ENCODE measurements around the gene WNT1.
A peak's percentile ranks its signal among the peaks of the same experiment; 100 is the strongest.

Gene WNT1

GRCh38 chr12:49010092-49010668 is 32.1 kb downstream of the WNT1 start:
- no peak for DNase-seq

DNA sequence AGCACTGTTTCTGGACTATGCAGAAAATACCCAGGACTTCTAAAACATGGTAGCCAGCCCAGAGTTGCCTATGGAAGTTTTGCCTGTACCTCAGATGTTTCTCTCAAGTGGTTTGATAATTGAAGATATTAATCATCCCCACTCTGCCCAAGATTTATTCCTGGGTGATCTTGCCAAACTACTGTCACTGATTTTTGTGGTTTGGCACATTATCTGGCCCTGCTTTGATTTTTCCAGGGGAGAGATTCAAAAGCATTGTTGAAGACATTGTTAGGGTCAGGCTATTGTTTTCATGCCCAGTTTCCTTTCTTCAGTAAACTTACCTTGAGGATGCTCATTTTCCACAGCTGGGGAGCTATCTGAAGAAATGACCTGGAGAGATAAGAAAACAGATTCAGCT is 34.6 kb downstream of the WNT1 start:
- DNase-seq: no peak

DNA sequence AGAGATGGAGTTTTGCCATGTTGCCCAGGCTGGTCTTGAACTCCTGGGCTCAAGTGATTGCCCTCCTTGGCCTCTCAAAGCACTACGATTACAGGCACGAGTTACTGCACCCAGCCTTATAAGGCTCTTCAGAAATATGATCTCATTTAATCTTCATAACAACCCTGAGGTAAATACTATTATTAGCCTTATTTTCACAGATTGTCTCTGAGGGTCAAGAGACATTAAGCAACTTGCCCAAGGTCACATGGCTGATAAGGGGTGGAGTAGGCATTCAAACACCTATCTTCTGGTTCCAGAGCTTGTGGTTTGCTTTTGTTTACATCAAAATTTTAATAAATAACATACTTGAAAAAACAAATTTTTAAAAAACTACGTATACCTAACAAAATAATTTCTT is 35.3 kb downstream of the WNT1 start:
- no peak for DNase-seq

DNA sequence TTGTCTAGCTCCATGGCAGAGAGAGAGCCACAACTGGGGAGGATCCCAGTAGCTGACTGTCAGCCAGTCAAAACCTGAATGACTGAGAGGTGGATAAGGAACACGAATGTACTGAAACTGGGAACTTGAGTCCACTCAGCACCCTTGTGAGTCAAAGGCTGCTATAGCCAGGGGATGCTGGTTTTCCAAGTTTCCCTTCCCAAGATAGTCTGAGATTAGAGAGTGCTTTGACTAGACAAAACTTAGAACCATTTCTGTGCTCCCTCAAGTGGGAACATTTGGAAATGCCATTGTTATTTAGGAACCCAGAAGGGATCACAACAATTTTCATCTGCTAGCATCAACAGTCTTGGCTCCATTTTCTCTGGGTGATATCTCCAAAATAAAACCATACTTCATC is 36.4 kb downstream of the WNT1 start:
- DNase-seq: no peak

- DNase-seq: no peak
Measured at GRCh38 chr12:49015196-49015595, 37.1 kb downstream of the WNT1 start.

- no peak for DNase-seq
Measured at GRCh38 chr12:49017891-49018260, 39.8 kb downstream of the WNT1 start.

GRCh38 chr12:49018261-49019119 is 40.4 kb downstream of the WNT1 start, which contains the start of gene PRKAG1:
PRKAG1 (minus strand) TSS chr12:49018776; CDS start chr12:49018740, 36 bp downstream.
- peak; percentile 92 to 94 for DNase-seq

DNA sequence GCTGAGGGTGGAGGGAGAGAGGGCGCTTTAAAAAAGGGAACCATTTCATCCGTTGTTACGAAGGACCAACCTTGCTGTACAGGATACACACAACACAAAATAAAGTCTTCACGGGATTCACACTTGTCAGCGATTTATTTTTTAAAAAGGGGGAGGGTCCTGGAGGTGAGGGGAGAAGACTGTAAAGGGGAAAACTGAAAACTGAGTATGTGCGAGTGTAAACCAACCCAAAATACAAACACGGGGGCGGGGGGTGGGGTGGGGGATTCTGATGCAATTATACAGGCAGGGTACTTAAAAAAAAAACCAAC is 41.0 kb downstream of the WNT1 start:
- DNase-seq: no peak

DNA sequence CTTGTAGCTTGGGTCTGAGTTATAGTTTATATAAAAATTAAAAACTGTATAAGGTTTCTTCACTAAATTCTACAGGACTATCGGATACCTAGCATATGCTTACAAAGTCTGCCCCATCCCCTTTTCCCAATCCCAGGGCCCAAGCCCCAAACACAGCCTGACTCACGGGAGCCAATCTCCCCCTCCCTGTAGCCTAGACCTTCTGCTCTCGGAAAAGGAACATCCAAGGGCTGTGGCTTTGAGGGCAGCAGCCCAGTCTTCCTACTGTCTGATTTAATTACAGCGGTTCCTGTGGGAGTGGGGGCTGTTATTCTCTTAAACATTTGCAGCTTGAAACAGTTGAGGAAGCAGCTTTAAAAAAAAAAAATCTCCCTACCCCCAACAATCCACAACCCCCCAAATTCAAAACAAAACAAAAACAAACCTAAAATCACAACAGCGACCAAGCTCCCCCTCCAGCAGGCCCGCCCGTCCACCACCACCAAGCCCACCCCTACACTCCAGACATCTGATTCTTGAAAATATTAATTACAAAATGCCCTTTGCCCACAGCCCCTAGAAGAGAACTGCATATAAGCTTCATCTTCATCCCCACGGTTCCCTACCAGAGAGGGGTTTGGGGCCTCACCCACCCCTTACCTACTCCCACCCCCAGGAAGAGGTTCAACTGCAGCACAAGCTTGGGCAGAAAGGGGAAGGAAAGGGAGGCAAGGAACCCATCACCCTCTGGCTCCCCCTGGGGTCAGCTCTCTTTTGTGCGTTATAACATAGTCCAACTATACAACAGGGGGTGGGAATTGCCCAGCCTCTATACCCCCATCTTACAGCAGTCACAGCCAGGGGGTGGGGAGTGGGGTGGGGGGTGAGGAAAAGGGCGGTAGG is 41.6 kb downstream of the WNT1 start:
- peak in 1 of 2 experiments; percentile 14 for DNase-seq

DNA sequence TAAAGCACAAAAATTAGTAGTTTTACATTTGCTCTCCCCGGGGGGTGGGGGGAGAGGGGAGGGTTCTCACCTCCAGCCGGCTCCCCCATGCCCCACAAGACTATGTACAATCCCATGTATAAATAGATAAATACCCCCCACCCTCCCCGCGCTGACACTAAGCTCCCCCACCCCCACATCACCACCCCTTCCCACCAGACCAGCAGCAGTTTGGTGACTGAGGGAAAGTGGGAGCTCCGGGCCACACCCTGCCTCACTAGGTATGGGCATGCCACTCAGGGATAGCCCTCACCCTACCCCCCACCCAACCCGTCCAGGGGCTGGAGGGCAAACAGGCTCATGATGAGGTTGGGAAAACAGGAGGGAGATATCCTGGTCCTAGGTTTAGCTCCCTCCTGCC is 42.3 kb downstream of the WNT1 start:
- no peak for DNase-seq

GRCh38 chr12:49021292-49021915 is 43.3 kb downstream of the WNT1 start:
- DNase-seq: no peak

DNA sequence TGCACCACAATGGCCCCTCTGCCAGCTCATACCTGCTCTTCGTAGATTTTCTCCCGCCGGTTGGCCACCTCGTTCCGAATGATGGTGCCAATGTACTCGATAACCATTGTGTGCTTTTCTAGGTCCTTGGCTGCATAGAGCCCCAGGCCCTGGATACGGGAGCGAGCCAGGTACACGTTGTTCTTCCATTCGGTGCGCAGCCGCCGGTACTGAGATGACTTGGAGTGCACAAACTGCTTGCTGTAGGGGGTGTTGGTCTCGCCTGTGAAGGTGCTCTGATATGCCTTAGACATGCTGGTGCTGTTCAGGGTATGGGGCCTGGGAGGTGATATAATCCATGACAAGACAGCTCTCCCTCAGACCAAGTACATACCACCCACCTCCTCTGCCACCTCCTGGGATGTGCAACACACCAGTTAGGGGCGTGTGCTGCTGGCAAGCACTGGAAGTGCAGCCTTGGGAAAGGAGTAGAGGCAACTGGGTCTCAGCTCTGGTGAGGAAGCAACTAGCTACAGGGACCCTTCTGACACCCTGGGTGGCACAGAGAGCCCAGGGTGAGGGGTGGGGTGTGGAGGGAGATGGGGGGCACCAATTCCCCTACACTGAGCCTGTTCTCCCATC is 44.5 kb downstream of the WNT1 start:
- no peak for DNase-seq

DNA sequence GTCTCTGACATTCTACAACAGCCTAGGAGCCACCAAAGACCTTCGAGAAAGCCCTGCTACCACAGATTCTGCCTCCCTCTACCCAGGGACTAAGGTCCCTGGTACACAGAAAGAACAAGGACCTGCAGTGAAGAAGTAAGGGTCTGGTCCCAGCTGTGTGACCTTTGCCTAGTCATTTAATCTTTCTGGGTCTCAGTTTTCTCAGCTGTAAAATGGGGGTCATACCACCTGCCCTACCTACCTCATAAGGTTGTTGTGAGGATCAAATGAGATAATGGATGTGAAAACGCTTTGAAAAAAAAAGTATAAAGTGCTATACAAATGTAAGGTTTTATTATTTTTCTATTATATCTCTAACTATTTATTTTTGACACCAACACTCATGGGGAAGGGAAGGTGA is 45.7 kb downstream of the WNT1 start:
- no peak for DNase-seq

GRCh38 chr12:49024543-49024942 is 46.4 kb downstream of the WNT1 start:
- DNase-seq: no peak

GRCh38 chr12:49025463-49025862 is 47.3 kb downstream of the WNT1 start:
- DNase-seq: no peak

DNA sequence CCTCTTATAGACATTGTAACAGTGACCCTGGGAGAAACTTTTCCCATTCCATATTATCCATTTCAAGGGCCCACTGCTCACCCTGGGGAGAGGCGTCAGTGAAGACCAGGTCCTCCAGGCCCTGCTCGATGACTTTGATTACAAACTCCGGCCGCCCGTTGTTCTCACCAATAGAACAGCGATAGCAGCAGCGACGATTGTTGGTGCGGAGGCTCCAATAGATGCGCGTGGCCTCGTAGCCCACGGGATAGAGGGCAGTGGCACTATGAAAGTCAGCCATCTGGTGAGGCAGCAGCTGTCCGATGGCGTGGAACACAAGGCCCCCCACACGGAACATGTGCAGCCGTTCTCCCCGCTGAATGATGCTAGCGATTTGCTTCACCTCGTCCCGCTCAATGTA is 48.0 kb downstream of the WNT1 start:
- DNase-seq: no peak

DNA sequence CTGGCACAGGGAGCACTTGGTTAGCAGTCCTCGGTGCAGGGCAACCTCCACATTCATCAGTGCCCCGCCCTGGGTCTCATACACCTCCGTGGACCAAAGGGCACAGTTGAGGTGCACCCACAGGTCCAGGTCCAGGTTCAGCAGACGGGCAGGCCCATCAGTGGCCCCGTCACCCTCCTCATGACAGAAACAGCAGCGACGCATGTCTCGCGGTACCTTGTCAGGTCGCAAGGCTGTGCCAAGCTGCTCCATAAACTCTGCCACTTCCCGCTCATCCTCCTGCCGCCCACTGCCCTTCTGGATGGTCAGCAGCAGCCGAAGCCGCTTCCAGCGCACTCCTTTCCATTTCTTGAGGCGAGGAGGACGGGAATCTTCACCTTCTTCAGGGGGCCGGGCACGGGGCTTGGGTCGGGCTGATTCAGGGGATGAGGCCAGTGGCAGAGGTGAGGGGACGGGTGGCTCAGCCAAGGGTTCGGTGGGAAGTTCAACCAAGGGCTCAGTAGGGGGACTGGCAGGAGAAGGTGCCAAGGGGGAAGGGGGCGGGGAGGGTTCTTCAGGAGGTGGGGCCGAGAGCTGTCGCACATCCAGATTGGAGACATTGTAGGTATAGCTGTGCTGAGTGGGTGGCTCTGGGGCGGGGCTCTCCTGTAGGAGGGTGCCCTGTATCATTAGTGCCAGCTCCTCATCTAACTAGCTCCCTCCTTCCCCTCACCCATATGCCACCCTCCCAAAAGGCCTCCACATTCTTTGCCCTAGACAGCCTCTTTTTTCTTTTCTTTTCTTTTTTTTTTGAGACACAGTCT is 48.8 kb downstream of the WNT1 start:
- no peak for DNase-seq

GRCh38 chr12:49027846-49028555 is 49.9 kb downstream of the WNT1 start:
- no peak for DNase-seq

DNA sequence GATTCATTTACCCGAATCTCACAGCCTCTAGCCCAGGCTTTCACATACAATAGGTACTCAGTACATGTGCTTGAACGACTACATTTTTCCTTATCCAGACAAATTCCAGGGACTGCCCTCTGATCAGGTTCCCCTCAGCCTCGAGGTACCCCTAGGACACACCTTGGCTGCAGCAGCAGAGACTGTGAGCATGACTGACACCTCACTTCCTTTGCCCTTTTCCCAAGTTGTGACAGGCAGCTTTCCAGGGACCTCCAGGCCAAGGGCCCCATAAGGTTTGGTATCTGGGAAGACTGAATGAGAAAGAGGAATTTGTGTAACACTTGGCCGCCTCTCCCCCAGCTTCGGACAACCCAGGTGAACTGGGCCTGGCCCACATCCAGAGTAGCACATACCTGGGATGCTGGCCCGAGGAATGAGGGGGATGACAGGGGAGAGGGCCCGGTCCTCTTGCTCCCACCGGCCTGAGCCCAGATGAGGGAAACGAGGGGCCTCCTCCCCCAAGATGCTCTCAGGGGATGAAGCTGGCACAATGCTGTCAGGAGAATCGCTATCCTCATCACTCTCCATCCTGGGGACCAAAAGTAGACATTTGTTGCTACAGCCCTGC is 50.6 kb downstream of the WNT1 start:
- no peak for DNase-seq

GRCh38 chr12:49030119-49030518 is 52.0 kb downstream of the WNT1 start:
- no peak for DNase-seq

Measured in NCI-H1930 (cell line).